PC-9 (cell line): Measurements from ENCODE around the gene CEP83. TPM values are rescaled to one million over a fixed set of nuclear protein-coding genes. Genes with fewer than 3 reads are reported as not detected.

ENCODE experiments used
- BruUV-seq: library from RNA; stranded (reverse); fragments of 400-500 nt; replicated peaks from 2 replicates; lab custom pipeline; 2021; lab: Mats Ljungman, UMichigan
- CTCF ChIA-PET: fragments of 300-600 bp; sonication (Branson Sonifier 250); formaldehyde crosslinking; loops from one replicate; lab custom pipeline; 2022; ENCODE audit warnings: antibody characterized with exemption; lab: Charles Lee
- POLR2A ChIA-PET: fragments of 300-600 bp; sonication (Branson Sonifier 250); formaldehyde crosslinking; loops from one replicate; lab custom pipeline; 2022; ENCODE audit warnings: antibody characterized with exemption; ENCODE audit not compliant: unreplicated experiment; lab: Charles Lee
- DNase-seq, 2 experiments: peaks; one replicate each; pipeline versions ENCODE4 v3.0.0 to v3.0.0-alpha.2; 2015 to 2022; ENCODE audit warnings: mixed read lengths in 1 of 2
- H2AFZ ChIP-seq: fragments of 200-600 bp; sonication (generic); 2 replicates; pipeline ENCODE4 v1.8.1; 2017; ENCODE audit warnings: antibody characterized with exemption
- H3F3A ChIP-seq: fragments of 200-600 bp; sonication (generic); 2 replicates; pipeline ENCODE4 v1.8.1; 2017; ENCODE audit warnings: antibody characterized with exemption, mild to moderate bottlenecking, low read depth; ENCODE audit not compliant: insufficient read depth
- H3K27ac ChIP-seq: fragments of 200-600 bp; sonication (generic); 2 replicates; pipeline ENCODE4 v1.6.1; 2016; ENCODE audit warnings: mixed run types
- H3K27me3 ChIP-seq: fragments of 200-600 bp; sonication (generic); 2 replicates; pipeline ENCODE4 v1.6.1; 2016; ENCODE audit warnings: low read depth, mixed run types; ENCODE audit not compliant: insufficient read depth
- H3K36me3 ChIP-seq: fragments of 200-600 bp; sonication (generic); 2 replicates; pipeline ENCODE4 v1.6.1; 2016; ENCODE audit warnings: low read depth, mixed run types
- H3K4me1 ChIP-seq: fragments of 200-600 bp; sonication (generic); replicated peaks from 2 replicates; pipeline ENCODE4 v1.6.1; 2016; ENCODE audit warnings: mixed run types; ENCODE audit not compliant: insufficient read depth
- H3K4me2 ChIP-seq: fragments of 200-600 bp; sonication (generic); 2 replicates; pipeline ENCODE4 v1.6.1; 2017; ENCODE audit warnings: mixed run types
- H3K4me3 ChIP-seq: fragments of 200-600 bp; sonication (generic); 2 replicates; pipeline ENCODE4 v1.6.1; 2016; ENCODE audit warnings: mixed run types
- H3K79me2 ChIP-seq: fragments of 200-600 bp; sonication (generic); 2 replicates; pipeline ENCODE4 v1.6.1; 2017; ENCODE audit warnings: low read depth, mixed run types
- H3K9me2 ChIP-seq: fragments of 200-600 bp; sonication (generic); 2 replicates; pipeline ENCODE4 v1.8.1; 2017; ENCODE audit warnings: mild to moderate bottlenecking; ENCODE audit not compliant: insufficient read depth
- H3K9me3 ChIP-seq: fragments of 200-600 bp; sonication (generic); 2 replicates; pipeline ENCODE4 v1.8.1; 2016; ENCODE audit warnings: low read depth; ENCODE audit not compliant: insufficient read depth
- H4K20me1 ChIP-seq: fragments of 200-600 bp; sonication (generic); 2 replicates; pipeline ENCODE4 v1.8.1; 2017; ENCODE audit not compliant: insufficient read depth
- EZH2 ChIP-seq: fragments of 200-600 bp; sonication (generic); IDR thresholded peaks from 2 replicates; pipeline ENCODE4 v1.8.0; 2017; ENCODE audit warnings: antibody characterized with exemption, low read depth
- intact Hi-C: fragments of 100-400 bp; cut with micrococcal nuclease; formaldehyde crosslinking; loops from one replicate; pipeline ENCODE4 v1.10.0; 2022; ENCODE audit not compliant: unreplicated experiment
- total RNA-seq: library from RNA; stranded (reverse); gene quantifications from 2 replicates; pipeline ENCODE4 v1.2.3, GENCODE V29; 2021
- TF ChIP-seq, protein P1 (sequence below): fragments of 200-600 bp; sonication (generic); conservative IDR thresholded peaks from 2 replicates; pipeline ENCODE4 v1.6.1; 2017; ENCODE audit warnings: mixed run types, antibody characterized with exemption, mild to moderate bottlenecking, moderate library complexity

Gene CEP83
- total RNA-seq, 1 experiment from 2014 or later, result 19.6 TPM

DNA sequence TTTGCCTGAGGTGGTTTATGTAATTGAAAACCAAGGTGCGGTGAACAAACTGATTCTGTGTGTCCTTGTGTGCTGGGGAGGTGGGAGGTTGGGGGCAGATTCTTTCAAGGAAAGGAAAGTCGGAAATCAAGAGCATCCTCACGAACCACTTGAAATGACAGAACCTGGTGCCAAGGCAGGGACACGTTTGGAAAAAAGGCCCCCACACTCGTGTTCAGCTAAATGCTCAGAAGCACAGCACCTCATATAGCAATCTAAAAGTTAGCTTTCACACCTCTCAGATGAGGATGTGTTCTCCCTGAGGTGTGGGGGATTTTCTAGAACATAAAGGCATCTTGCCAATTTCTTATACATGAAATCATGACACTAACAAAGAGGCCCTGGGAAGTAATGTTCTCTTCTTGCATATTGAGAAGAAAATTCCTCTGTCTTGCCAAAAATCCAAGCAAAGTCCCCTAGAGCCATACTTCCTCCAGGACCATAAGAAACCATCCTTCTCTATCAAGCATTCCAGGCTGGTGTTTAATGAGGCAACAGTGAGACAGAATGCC is 191.7 kb downstream of the CEP83 start:
- no peak for DNase-seq
- intact Hi-C loops, result no loop called here
- no TSS peak for BruUV-seq

DNA sequence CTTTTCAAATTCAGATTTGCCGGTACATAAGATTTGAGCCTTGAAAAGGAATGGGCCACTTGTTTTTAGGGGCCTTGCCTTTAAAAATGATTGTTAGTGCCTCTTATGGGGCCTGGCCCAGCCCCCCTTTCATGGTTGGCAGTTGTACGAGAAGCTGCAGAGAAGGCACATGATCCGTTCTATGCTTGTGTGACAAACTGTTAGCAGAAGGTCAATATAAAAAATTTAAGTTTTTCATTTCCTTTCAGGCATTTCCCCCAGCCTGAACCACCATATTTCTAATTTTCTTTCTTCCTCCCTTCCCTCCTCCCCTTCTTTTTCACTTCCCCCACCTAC is 192.2 kb downstream of the CEP83 start:
- ChIA-PET POLR2A (interaction anchor here (0.6 kb wide), 1 partner anchor 170 kb away, joined by 3 read pairs; no protein-coding TSS in a partner anchor), CTCF (no interaction called here)
- intact Hi-C loops, result no loop called here
- H3K4me3 ChIP-seq, result no peak overlapping the region
- no peaks in the 10 kb centered on the region for H3K9me2 ChIP-seq
- H3K27me3 ChIP-seq, result peaks cover 10% of the 10 kb centered on the region; the same call in 1 of the 2 replicates
- H3K36me3 ChIP-seq, result no peaks in the 10 kb centered on the region
- no peak overlapping the region for H3K4me2 ChIP-seq
- H2AFZ ChIP-seq, result no peak overlapping the region
- no peak overlapping the region for H3K27ac ChIP-seq
- no TSS peak for BruUV-seq
- no peaks in the 10 kb centered on the region for H3F3A ChIP-seq
- no peaks in the 10 kb centered on the region for H3K9me3 ChIP-seq
- H4K20me1 ChIP-seq, result no peaks in the 10 kb centered on the region
- H3K79me2 ChIP-seq, result no peaks in the 10 kb centered on the region
- TF ChIP-seq EZH2, result no peak
- TF ChIP-seq, protein P1, sequence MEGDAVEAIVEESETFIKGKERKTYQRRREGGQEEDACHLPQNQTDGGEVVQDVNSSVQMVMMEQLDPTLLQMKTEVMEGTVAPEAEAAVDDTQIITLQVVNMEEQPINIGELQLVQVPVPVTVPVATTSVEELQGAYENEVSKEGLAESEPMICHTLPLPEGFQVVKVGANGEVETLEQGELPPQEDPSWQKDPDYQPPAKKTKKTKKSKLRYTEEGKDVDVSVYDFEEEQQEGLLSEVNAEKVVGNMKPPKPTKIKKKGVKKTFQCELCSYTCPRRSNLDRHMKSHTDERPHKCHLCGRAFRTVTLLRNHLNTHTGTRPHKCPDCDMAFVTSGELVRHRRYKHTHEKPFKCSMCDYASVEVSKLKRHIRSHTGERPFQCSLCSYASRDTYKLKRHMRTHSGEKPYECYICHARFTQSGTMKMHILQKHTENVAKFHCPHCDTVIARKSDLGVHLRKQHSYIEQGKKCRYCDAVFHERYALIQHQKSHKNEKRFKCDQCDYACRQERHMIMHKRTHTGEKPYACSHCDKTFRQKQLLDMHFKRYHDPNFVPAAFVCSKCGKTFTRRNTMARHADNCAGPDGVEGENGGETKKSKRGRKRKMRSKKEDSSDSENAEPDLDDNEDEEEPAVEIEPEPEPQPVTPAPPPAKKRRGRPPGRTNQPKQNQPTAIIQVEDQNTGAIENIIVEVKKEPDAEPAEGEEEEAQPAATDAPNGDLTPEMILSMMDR, result no peak
- DNase-seq, result no peak
- H3K4me1 ChIP-seq, result no peaks in the 10 kb centered on the region

More for the DNA sequence above, 191.7 kb downstream of the CEP83 start:
- H3K4me2 ChIP-seq, result no peak overlapping the region
- H3K4me3 ChIP-seq, result no peak overlapping the region
- peaks cover 10% of the 10 kb centered on the region; the same call in 1 of the 2 replicates for H3K27me3 ChIP-seq
- no peaks in the 10 kb centered on the region for H3F3A ChIP-seq
- no peak overlapping the region for H3K27ac ChIP-seq
- no peak overlapping the region for H2AFZ ChIP-seq
- no peaks in the 10 kb centered on the region for H4K20me1 ChIP-seq
- no peaks in the 10 kb centered on the region for H3K9me2 ChIP-seq
- POLR2A ChIA-PET, result interaction anchor here (0.6 kb wide), 1 partner anchor 170 kb away, joined by 3 read pairs; no protein-coding TSS in a partner anchor
- H3K9me3 ChIP-seq, result no peaks in the 10 kb centered on the region
- H3K36me3 ChIP-seq, result no peaks in the 10 kb centered on the region
- CTCF ChIA-PET, result no interaction called here
- no peaks in the 10 kb centered on the region for H3K4me1 ChIP-seq
- TF ChIP-seq, protein P1, result no peak
- no peak for TF ChIP-seq EZH2
- no peaks in the 10 kb centered on the region for H3K79me2 ChIP-seq

DNA sequence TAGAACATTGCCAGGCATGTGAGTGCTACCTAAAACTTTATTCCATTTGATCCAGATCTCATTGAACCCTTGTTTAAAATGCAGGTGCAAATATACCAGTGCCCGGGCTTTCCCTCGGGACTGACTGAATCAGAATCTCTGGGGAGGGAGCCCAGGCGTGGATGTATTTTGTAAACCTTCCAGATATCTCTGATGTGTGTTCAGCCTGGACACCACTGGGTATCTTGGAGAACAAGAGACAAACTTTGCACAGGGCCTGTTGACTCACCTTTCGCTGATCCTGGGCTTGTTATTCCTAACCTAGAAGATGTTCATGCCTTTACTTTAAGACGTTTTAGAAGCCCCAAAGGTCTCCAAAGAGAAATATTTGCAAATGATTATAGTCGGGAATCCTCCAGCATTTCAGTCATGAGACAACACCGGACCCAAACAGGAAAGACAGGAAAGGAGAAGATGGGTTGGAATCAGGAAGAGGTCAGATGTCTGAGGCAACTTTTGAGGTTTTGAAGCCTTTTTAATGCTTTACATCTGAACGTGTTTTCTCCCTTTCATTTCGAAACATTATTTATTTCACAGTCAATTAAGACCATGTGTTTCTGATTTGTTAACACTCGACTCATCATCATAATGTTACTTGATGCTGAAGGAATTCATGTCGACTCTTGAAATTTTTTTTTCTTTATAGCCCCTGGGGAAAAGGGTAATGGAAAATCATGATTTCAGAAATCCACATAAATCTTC is 192.7 kb downstream of the CEP83 start:
- no TSS peak for BruUV-seq
- H3K4me1 ChIP-seq, result no peaks in the 10 kb centered on the region
- intact Hi-C loops, result no loop called here
- no peak overlapping the region for H3K4me3 ChIP-seq
- no peak overlapping the region for H2AFZ ChIP-seq
- TF ChIP-seq, protein P1, result no peak
- TF ChIP-seq EZH2, result no peak
- H3K36me3 ChIP-seq, result no peaks in the 10 kb centered on the region
- H3K9me2 ChIP-seq, result no peaks in the 10 kb centered on the region
- no peaks in the 10 kb centered on the region for H3F3A ChIP-seq
- H3K27ac ChIP-seq, result no peak overlapping the region
- H3K27me3 ChIP-seq, result peaks cover 10% of the 10 kb centered on the region; the same call in 1 of the 2 replicates
- no peaks in the 10 kb centered on the region for H4K20me1 ChIP-seq
- no peak overlapping the region for H3K4me2 ChIP-seq
- H3K9me3 ChIP-seq, result no peaks in the 10 kb centered on the region
- no peaks in the 10 kb centered on the region for H3K79me2 ChIP-seq
- CTCF ChIA-PET, result no interaction called here
- POLR2A ChIA-PET, result no interaction called here
- no peak for DNase-seq
